Measurements from ENCODE around the gene PTTG1. TPM values are rescaled to one million over a fixed set of nuclear protein-coding genes. Genes with fewer than 3 reads are reported as not detected.

Gene PTTG1
- polyA plus RNA-seq, 1 of the 3 experiments (the other 2 are of a cell fraction): 279 TPM

DNA sequence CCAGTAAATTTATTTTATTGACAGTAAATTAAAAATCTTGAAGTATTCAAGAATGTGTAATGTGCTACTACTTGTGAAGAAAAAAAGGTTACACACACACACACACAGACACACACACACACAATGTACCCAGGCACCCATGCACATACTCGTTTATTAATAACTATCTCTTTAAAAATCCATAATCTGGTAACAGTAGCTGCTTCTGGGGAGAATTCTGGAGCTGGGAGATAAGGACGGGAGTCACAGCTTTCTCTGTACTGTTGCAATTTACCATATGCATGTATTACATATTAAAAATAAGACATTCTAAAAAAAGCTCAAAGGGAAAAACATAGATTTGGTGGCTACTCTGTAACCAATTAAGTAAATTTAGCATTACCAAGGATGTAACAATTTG, 43.3 kb upstream of the PTTG1 start:
- H3K9me2 ChIP-seq: no peaks in the 10 kb centered on the region
- no peaks in the 10 kb centered on the region for H3K36me3 ChIP-seq (replicated peaks in 1 of 2; ENCODE audit: control insufficient read depth in 1 of 2, insufficient read depth in 2 of 2, low read length in 1 of 2)
- H3K4me2 ChIP-seq: no peak overlapping the region
- H3K9me3 ChIP-seq: no peaks in the 10 kb centered on the region
- no peaks in the 10 kb centered on the region; the same call in 1 of the 2 replicates for H3K27me3 ChIP-seq (ENCODE audit: insufficient read depth)
- H3K27ac ChIP-seq (ENCODE audit: low read depth in 2 of 2, low read length in 1 of 2): no peak overlapping the region
- H3K4me1 ChIP-seq (ENCODE audit: control insufficient read depth in 1 of 2, insufficient read depth in 2 of 2, low read depth in 1 of 2, low read length in 1 of 2): no peaks in the 10 kb centered on the region
- no peaks in the 10 kb centered on the region for H4K20me1 ChIP-seq (ENCODE audit: insufficient read depth)
- no peaks in the 10 kb centered on the region for H3K79me2 ChIP-seq (ENCODE audit: insufficient read depth)
- no peak overlapping the region for H3K9ac ChIP-seq
- TF ChIP-seq REST (IDR thresholded peaks at IDR 0.05; ENCODE audit: low read depth, low read length) (no peak), POLR2AphosphoS5 (IDR thresholded peaks at IDR 0.05; ENCODE audit: low read depth, low read length) (no peak), GATA2 (CRISPR knock-in tag; IDR thresholded peaks at IDR 0.05) (no peak), MEF2A (IDR thresholded peaks at IDR 0.05; ENCODE audit: borderline replicate concordance, low read depth) (no peak), RAD21 (IDR thresholded peaks at IDR 0.05; ENCODE audit: low read length) (no peak), YY1 (IDR thresholded peaks at IDR 0.05; ENCODE audit: low read depth) (no peak), TCF12 (IDR thresholded peaks at IDR 0.05) (no peak), SIN3A (IDR thresholded peaks at IDR 0.05; ENCODE audit: borderline replicate concordance, low read depth, low read length) (no peak)
- TF ChIP-seq, protein P1, sequence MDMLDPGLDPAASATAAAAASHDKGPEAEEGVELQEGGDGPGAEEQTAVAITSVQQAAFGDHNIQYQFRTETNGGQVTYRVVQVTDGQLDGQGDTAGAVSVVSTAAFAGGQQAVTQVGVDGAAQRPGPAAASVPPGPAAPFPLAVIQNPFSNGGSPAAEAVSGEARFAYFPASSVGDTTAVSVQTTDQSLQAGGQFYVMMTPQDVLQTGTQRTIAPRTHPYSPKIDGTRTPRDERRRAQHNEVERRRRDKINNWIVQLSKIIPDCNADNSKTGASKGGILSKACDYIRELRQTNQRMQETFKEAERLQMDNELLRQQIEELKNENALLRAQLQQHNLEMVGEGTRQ (IDR thresholded peaks at IDR 0.05; ENCODE audit: borderline replicate concordance, low read depth, low read length): no peak
- no peak overlapping the region for H2AFZ ChIP-seq (ENCODE audit: low read depth)
- no peak for DNase-seq
- peaks cover 3% of the 10 kb centered on the region for H3F3A ChIP-seq (replicated peaks; ENCODE audit: insufficient read depth)
- no peak overlapping the region for H3K4me3 ChIP-seq (ENCODE audit: low read depth in 2 of 2, low read length in 1 of 2)
- ChIA-PET POLR2A (interaction anchor here (0.9 kb wide), 1 partner anchor 9 kb away, joined by 3 read pairs; no protein-coding TSS in a partner anchor), CTCF (interaction anchor here (1.0 to 10.1 kb wide), 5 partner anchors 8 to 135 kb away, joined by 3 to 67 read pairs (median 4); partner anchors contain the start of gene C1QTNF2)
- 59% methylated on average over 2 of the region's 2 CpGs for WGBS (ENCODE audit: low lambda C conversion rate)

- Histone ChIP-seq H3K36me3 (replicated peaks in 1 of 2; ENCODE audit: control insufficient read depth in 1 of 2, insufficient read depth in 2 of 2, low read length in 1 of 2) (no peaks in the 10 kb centered on the region), H3F3A (replicated peaks; ENCODE audit: insufficient read depth) (peaks cover 3% of the 10 kb centered on the region), H2AFZ (ENCODE audit: low read depth) (no peak overlapping the region), H3K27ac (ENCODE audit: low read depth in 2 of 2, low read length in 1 of 2) (no peak overlapping the region), H3K79me2 (ENCODE audit: insufficient read depth) (no peaks in the 10 kb centered on the region), H3K27me3 (ENCODE audit: insufficient read depth) (no peaks in the 10 kb centered on the region; the same call in 1 of the 2 replicates), H3K9me3 (no peaks in the 10 kb centered on the region), H3K4me2 (no peak overlapping the region), H3K4me1 (ENCODE audit: control insufficient read depth in 1 of 2, insufficient read depth in 2 of 2, low read depth in 1 of 2, low read length in 1 of 2) (no peaks in the 10 kb centered on the region), H3K4me3 (ENCODE audit: low read depth in 2 of 2, low read length in 1 of 2) (no peak overlapping the region), H3K9ac (no peak overlapping the region), H3K9me2 (no peaks in the 10 kb centered on the region), H4K20me1 (ENCODE audit: insufficient read depth) (no peaks in the 10 kb centered on the region)
- WGBS (ENCODE audit: low lambda C conversion rate): 86% methylated on average over 4 of the region's 4 CpGs
- CTCF ChIA-PET: interaction anchor here (1.2 to 10.1 kb wide), 5 partner anchors 9 to 358 kb away, joined by 3 to 67 read pairs (median 5); partner anchors contain the start of gene C1QTNF2
- POLR2A ChIA-PET: no interaction called here
- TF ChIP-seq, protein P2, sequence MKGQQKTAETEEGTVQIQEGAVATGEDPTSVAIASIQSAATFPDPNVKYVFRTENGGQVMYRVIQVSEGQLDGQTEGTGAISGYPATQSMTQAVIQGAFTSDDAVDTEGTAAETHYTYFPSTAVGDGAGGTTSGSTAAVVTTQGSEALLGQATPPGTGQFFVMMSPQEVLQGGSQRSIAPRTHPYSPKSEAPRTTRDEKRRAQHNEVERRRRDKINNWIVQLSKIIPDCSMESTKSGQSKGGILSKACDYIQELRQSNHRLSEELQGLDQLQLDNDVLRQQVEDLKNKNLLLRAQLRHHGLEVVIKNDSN (IDR thresholded peaks at IDR 0.05; ENCODE audit: borderline replicate concordance, low read depth): no peak
- TF ChIP-seq, protein P1 (IDR thresholded peaks at IDR 0.05; ENCODE audit: borderline replicate concordance, low read depth, low read length): no peak
- TF ChIP-seq GATA2 (CRISPR knock-in tag; IDR thresholded peaks at IDR 0.05) (no peak), ELF1 (IDR thresholded peaks at IDR 0.05) (no peak), POLR2AphosphoS5 (IDR thresholded peaks at IDR 0.05; ENCODE audit: low read depth, low read length) (no peak)
- TF ChIP-seq, protein P3, sequence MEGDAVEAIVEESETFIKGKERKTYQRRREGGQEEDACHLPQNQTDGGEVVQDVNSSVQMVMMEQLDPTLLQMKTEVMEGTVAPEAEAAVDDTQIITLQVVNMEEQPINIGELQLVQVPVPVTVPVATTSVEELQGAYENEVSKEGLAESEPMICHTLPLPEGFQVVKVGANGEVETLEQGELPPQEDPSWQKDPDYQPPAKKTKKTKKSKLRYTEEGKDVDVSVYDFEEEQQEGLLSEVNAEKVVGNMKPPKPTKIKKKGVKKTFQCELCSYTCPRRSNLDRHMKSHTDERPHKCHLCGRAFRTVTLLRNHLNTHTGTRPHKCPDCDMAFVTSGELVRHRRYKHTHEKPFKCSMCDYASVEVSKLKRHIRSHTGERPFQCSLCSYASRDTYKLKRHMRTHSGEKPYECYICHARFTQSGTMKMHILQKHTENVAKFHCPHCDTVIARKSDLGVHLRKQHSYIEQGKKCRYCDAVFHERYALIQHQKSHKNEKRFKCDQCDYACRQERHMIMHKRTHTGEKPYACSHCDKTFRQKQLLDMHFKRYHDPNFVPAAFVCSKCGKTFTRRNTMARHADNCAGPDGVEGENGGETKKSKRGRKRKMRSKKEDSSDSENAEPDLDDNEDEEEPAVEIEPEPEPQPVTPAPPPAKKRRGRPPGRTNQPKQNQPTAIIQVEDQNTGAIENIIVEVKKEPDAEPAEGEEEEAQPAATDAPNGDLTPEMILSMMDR (IDR thresholded peaks at IDR 0.05): no peak
- DNase-seq: no peak
These were observed 42.1 kb upstream of the PTTG1 start for GRCh38 chr5:160379511-160379910.

Measured in SK-N-SH (cell line).